Islet of Langerhans (tissue), 1 donor: ENCODE data around the gene PLPPR3.
"Not testable (repeated sequence)": the region's sequence is repeated elsewhere in the genome, so short reads cannot be mapped to it uniquely, and the experiment has no call there.

Experiments
- FAIRE-seq: peaks from one replicate; lab custom pipeline; 2011; peaks lifted over from hg19 to GRCh38; lab: Jason Lieb, UNC

Gene PLPPR3

DNA sequence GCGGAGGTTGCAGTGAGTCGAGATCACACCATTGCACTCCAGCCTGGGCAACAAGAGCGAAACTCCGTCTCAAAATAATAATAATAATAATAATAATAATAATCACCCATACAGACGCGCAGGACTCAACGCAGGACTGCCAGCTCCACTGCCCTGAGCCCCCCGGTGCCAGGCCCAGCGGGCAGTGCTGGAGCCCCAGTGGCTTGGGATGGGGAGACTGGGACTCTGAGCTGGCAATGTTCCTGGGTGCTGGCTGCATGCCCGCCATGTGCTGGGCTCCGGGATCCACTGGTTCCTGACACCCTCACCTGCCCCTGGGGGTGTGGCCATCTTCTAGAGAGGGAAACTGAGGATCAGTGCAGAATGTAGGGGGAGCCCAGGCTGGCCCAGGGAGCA, 5.6 kb upstream of the PLPPR3 start:
- FAIRE-seq: no peak

DNA sequence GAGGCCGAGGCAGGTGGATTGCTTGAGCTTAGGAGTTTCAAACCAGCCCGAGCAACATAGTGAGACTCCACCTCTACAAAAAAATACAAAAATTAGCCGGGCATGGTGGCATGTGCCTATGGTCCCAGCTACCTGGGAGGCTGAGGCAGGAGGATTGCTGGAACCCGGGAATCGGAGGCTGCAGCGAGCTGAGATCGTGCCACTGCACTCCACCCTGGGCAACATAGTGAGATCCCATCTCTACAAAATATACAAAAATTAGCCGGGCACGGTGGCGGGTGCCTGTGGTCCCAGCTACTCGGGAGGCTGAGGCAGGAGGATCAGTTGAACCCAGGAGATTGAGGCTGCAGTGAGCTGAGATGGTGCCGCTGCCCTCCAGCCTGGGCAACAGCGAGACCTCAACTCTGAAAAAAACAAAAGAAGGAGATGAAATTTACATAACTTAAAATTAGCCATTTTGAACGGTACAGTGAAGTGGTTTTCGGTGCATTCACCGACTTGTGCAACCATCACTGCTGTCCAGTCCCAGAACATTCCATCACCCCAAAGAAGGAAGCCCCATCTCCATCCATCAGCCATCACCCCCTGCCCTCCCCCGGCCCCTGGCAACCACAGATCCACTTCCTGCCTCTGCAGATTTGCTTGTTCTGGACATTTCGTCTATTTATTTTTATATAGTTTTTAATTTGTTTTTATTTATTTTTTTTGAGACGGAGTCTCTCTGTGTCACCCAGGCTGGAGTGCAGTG, 4.3 kb upstream of the PLPPR3 start:
- FAIRE-seq: no peak

DNA sequence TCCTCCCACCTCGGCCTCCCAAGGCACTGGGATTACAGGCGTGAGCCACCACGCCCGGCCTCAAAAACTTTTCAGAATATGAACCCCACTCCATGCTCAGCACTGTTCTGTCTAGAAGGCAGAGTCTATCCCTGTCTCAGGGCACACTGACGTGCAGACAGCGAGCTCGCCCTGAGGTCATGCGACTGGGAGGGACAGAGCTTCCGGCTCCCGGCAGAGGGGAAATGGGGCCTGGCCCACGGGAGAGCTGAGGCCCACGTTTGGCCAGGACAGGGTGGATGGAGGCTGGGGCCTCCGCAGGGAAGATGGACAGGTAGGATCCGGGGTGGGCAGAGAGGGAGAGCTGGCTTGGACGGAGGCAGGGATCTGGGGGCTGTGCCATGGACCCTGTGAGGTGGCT, 3.1 kb upstream of the PLPPR3 start:
- FAIRE-seq: no peak

DNA sequence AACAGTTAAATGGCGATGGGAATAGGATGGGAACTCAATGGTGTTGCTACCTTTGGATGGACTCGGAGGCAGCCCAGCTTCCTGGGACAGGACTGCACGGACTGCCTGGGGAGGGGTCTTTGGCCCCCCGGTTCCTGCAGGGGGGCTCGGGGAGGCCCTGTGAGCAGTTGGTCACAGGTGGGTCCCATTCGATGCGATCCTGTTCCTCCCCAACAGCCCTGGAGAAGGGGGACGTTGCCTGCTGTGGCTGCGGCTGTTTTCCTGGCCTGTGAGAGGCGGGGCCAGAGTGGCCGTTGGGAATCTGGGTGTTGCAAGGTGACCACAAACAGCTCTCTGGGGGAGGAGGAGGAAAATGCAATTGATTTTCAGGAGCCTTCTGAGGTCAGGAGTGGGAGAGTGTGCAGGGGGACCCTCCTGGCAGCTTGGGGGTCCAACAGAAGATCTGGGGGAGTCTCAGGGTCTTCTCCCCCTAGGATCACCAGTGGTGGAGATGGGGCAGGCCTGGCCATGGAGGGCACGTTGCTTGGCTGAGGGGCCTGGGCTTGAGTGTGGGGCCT, 1.9 kb upstream of the PLPPR3 start:
- FAIRE-seq: no peak

DNA sequence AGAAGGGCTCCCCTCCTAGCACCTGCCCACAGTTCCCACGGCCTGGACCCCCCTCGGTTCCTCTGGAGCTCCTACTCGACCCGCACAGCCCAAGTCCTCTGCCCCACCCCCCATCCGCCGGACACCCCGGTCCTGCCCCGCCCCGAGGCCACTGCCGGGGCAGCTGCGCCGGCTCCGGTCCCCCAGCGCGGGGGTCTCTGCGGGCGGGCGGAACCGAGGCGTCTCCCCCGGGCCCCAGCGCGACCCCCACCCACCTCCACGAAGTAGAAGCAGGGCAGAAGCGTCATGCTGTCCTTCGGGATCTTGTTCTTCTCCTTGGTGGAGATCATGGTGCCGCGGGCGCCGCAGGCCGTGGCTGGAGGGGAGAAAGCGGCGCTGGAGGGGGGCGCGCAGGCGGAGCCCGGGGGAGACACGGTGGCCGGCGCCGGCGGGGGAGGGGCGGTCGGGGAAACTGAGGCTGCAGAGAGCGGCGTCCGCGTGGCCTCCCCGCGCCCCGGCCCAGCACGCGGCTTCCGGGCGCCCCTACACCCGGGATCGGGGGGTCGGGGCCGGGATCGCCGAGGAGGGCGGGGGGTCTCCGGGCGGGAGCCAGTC, 427 bp downstream of the PLPPR3 start:
- no peak for FAIRE-seq

DNA sequence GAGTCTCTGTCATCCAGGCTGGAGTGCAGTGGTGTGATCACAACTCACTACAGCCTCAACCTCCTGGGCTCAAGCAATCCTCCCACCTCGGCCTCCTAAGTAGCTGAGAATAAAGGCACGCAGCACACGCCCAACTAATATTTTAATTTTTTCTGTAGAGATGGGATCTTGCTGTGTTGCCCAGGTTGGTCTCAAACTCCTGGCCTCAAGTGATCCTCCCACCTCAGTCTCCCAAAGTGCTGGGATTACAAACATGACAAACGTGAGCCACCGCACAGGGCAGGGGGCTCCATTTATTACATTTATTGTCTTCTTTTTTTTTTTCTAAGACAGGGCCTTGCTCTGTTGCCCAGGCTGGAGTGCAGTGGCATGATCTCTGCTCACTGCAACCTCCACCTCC, 1.5 kb downstream of the PLPPR3 start:
- not testable (repeated sequence) for FAIRE-seq

DNA sequence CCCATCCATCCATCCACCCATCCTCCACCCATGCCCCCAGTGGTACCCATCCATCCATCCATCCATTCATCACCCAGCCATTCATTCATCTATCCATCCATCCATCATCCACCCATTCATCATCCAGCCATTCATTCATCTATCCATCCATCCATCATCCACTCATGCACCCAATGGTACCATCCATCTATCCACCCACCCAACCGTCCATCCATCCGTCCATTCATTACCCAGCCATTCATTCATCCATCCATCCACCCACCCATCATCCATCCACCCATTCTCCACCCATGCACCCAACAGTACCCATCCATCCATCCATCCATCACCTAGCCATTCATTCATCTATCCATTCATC, 5.3 kb downstream of the PLPPR3 start:
- no peak for FAIRE-seq

DNA sequence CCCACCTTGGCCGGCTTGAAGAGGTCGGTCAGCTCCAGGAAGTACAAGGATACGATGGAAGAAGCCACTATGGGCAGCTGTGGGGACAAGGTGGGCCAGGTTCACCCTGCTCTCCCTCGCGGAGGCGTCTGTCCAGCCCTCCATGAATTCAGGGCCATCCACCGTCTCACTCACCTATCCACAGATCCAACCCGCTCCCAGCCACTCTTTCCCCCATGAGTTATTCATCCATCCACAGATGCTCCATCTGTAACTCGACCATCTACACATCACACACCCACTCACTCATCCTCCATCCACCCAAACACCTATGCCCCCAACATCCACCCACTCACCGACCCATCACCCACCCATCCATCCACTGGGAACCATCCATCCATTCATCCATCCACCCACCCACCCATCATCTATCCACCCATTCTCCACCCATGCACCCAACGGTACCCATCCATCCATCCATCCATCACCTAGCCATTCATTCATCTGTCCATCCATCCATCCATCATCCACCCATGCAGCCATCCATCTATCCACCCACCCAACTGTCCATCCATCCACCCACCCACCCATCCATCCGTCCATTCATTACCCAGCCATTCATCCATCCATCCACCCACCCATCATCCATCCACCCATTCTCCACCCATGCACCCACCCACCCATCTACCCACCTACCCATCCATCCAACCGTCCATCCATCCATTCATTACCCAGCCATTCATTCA, 5.8 kb downstream of the PLPPR3 start:
- FAIRE-seq: no peak

DNA sequence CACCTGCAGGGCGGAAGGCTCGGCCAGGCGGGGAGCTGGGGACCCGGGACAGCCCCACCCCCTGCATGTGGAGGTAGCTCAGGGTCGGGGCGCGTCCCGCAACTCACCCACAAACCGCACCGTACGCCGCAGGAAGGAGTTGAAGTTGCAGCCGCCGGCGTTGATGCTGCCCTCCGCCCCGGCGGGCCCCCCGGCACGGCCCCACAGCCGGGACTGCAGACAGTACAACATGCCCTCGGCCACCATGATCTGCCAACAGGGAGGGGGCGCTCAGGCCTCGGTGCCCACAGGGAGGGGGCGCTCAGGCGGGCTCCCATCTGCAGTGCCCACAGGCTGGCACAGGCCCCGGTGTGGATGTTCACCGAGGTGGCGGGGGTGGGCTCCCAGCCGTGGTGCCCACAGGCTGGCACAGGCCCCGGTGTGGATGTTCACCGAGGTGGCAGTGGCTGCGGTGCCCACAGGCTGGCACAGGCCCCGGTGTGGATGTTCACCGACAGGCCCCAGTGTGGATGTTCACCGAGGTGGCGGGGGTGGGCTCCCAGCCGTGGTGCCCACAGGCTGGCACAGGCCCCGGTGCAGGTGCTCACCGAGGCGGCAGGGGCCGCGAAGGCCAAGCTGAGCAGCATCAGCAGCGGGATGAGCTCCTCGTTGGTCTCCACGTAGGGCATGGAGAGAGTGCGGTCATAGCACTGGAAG, 6.5 kb downstream of the PLPPR3 start:
- FAIRE-seq: no peak

DNA sequence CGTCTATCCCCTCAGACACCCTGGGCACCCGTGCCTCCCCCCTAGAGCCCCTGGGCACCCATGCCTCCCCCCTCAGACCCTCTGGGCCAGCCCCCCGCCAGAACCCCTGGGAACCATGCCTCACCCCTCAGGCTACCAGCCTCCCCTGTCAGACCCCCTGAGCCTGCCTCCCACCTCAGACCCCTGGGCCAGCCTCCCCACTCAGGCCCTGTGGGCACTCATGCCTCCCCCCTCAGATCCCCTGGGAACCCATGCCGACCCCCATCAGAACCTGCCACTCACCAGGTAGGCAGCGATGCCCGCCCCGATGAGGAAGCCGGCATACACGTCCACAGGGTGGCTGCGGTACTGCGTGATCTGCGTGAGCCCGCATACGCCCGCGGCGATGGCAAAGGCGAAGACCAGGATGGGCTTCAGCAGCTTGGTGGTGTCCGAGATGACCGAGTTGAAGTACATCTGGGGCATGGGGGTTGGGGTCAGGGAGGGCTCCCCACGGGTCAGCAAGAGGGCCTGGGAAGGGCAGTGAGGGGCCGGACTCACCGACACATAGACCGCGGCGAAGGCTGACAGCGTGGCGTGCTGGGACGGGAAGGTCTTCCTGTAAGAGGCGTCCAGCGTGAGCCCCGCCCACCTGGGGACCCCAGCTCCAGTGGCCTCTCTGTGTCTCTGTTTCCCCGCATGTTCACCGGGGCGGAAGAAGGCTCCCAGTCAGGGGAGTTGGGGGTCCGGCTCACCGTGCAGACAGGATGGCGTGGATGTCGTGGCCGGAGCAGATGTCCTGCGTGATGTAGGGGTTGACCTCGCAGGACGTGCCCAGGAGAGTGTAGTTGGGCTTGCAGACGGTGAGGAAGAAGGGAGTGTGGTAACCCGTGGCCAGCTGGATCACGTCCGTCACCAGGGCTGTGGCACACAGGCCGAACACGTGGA, 7.3 kb downstream of the PLPPR3 start:
- no peak for FAIRE-seq

DNA sequence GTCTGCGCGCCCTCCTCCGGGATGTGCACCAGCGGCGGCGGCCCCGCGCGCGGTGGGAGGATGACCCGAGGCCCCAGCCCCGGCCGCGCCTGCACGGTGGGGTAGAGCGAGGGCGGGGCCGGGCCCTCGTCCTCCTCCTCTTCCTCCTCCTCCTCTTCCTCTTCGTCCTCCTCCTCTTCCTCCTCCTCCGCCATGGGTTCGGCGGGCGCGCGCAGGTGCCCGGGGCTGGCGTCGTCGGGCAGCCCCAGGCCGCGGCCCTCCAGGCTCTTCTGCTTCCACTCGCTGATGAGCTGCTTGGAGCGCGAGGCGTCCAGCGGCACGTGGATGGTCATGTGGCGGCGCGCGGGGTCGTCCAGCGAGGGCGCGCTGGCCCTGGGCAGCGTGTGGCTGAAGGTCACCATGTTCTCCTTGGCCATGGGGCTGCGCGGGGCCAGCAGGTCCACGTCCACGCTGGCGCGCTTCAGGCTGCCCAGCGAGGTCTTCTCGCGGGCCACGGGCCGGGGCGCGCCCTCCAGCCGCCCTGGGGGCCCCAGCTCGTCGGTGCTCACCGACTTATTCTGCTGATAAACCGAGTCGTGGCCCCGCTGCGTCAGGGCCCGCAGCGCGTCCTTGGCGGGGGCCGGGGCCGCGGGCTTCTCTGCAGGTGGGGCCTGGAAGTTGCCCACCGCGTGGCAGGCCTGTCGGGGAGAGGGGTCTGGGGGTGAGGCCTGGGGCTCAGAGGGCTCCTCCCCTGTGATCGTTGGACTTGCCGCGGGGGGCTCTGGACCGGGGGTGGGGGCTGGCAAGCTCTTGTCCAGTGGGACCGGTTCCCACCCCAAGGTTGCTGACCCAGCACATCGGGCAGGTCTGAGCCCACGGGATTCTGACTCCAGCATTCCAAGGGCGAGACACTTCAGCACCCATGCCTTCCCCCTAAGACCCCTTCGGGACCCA, 8.3 kb downstream of the PLPPR3 start:
- no peak for FAIRE-seq

DNA sequence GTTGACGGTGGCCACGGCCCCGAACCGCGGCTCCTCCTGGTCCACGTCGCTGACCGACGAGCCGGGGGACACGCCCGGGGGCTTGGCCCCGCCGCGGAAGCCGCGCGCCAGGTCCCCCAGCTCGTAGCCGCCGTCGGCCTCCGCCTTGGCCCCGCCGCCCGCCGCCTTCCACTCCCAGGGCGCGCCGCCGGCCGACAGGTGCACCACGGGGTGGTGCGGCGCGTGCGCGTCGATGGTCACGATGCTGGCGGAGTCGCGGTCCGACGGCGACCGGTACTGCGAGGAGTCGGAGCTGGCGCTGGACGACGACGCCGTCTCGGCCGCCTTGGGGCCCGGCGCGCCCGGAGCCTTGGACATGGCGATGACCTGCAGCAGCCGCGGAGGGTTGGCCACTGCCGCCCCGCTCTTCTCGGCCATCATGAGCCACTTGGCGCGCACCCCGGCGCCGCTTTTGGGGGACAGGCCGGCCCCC, 9.0 kb downstream of the PLPPR3 start:
- no peak for FAIRE-seq

DNA sequence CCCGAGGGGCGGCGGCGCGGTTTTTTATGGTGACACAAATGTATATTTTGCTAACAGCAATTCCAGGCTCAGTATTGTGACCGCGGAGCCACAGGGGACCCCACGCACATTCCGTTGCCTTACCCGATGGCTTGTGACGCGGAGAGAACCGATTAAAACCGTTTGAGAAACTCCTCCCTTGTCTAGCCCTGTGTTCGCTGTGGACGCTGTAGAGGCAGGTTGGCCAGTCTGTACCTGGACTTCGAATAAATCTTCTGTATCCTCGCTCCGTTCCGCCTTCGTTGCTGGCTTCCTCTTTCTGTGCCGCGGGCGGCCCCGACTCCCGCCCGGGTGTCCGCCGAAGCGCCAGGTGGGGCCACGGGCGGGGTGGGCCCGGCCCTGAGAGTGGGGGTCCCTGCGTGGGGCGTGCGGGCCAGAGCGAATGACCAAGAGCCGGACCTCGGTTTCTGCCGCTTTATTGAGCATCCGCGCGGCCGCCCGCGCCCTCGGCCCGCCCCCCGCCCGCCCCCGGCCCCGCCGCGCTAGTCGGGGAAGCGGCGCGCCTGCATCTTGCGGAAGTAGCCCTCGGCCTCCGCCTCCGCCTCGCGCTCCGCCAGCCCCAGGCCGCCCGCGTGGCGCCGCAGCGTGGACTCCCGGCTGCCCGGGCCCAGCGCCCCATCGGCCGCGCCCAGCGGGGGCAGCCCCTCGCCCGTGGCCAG, 9.6 kb downstream of the PLPPR3 start:
- no peak for FAIRE-seq

DNA sequence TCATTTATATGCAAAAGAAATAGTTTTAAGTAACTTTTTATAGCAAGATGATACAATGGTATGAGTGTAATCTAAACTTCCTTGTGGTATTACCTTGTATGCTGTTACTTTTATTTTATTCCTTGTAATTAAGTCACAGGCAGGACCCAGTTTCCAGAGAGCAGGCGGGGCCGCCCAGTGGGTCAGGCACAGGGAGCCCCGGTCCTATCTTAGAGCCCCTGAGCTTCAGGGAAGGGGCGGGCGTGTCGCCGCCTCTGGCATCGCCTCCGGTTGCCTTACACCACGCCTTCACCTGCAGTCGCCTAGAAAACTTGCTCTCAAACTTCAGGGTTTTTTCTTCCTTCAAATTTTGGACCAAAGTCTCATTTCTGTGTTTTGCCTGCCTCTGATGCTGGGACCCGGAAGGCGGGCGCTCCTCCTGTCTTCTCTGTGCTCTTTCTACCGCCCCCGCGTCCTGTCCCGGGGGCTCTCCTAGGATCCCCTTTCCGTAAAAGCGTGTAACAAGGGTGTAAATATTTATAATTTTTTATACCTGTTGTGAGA, 10.2 kb downstream of the PLPPR3 start:
- no peak for FAIRE-seq

DNA sequence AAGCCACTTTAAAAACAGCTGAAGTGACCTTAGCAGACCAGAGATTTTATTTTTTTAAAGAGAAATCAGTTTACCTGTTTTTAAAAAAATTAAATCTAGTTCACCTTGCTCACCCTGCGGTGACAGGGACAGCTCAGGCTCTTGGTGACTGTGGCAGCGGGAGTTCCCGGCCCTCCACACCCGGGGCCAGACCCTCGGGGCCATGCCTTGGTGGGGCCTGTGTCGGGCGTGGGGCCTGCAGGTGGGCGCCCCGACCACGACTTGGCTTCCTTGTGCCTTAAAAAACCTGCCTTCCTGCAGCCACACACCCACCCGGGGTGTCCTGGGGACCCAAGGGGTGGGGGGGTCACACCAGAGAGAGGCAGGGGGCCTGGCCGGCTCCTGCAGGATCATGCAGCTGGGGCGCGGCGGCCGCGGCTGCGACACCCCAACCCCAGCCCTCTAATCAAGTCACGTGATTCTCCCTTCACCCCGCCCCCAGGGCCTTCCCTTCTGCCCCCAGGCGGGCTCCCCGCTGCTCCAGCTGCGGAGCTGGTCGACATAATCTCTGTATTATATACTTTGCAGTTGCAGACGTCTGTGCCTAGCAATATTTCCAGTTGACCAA, 10.8 kb downstream of the PLPPR3 start:
- no peak for FAIRE-seq

DNA sequence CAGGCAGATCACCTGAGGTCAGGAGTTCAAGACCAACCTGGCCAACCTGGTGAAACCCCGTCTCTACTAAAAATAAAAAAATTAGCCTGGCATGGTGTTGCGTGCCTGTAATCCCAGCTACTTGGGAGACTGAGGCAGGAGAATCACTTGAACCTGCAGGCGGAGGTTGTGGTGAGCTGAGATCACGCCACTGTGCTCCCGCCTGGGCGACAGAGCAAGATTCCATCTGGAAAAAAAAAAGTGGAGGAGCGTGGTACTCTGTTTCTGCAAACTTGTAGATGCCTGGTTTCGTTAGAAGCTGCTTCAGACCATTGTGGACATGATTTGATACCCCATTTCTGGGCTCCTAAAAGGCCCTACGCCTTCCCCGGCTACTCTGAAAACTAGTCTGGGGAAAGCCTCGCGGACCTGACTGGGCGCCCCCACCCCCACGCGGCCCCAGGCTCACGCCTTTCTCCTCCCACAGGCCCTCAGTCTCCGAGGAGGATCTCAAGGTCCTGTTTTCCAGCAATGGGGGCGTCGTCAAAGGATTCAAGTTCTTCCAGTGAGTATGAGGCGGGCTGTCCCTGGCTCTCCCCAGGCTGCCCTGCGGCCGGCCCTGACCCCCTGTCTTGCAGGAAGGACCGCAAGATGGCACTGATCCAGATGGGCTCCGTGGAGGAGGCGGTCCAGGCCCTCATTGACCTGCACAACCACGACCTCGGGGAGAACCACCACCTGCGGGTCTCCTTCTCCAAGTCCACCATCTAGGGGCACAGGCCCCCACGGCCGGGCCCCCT, 11.5 kb downstream of the PLPPR3 start:
- FAIRE-seq: no peak

DNA sequence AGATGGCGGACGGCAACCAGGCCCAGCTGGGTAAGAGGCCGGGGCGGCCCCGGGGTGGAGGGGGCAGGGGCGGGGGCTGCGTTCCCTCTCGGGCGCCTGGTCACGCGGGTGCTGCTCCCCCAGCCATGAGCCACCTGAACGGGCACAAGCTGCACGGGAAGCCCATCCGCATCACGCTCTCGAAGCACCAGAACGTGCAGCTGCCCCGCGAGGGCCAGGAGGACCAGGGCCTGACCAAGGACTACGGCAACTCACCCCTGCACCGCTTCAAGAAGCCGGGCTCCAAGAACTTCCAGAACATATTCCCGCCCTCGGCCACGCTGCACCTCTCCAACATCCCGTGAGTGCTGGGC, 13.4 kb downstream of the PLPPR3 start:
- FAIRE-seq: no peak
